Lower leg skin (tissue), 4 donors: ENCODE measurements around the gene TCAP. TPM values are rescaled to one million over a fixed set of nuclear protein-coding genes. Genes with fewer than 3 reads are reported as not detected.

Source experiments
- DNase-seq, 2 donors: peaks; one replicate each; pipeline ENCODE4 v3.0.0-alpha.2; 2019; ENCODE audit warnings: low spot score in 2 of 2
- H3K4me3 ChIP-seq: fragments of 200-600 bp; sonication (generic); 2 replicates; pipeline ENCODE4 v1.5.1; 2017; ENCODE audit warnings: mild to moderate bottlenecking, low read depth; ENCODE audit not compliant: poor library complexity, severe bottlenecking
- CTCF ChIP-seq, 3 donors: fragments of 450-650 bp; IDR thresholded peaks; one replicate each; pipeline ENCODE4 v1.5.1; 2016; ENCODE audit warnings: antibody characterized with exemption in 3 of 3, mild to moderate bottlenecking in 3 of 3, moderate library complexity in 2 of 3
- POLR2A ChIP-seq, 2 donors: fragments of 450-650 bp; IDR thresholded peaks; one replicate each; pipeline ENCODE4 v1.6.1; 2016 to 2017; ENCODE audit warnings: antibody characterized with exemption in 2 of 2, mild to moderate bottlenecking in 1 of 2, moderate library complexity in 1 of 2
- WGBS, 2 donors: methylation state at CpG; one replicate each; pipeline ENCODE4 v1.1.5; 2018; 5-methylcytosine and 5-hydroxymethylcytosine counted together
- intact Hi-C: fragments of 100-400 bp; cut with DNase I; formaldehyde crosslinking; loops from one replicate; pipeline ENCODE4 v1.15.0; 2023; ENCODE audit warnings: low total_unique reads
- total RNA-seq, 4 donors: library from RNA; depleted of rRNA; stranded (reverse); fragments of >200 nt; gene quantifications; one replicate each; pipeline ENCODE4 v1.1.0, GENCODE V29; 2016

The TCAP gene
- total RNA-seq, 4 donors from 2014 or later = 0.44 to 3.8 (median 0.62) TPM; not detected in 1

- intact Hi-C loops = no loop called here
- no peak for DNase-seq
- 85 to 91% methylated on average over 7 of the region's 7 CpGs for WGBS, 2 donors
- H3K4me3 ChIP-seq = no peak overlapping the region
- no peak for TF ChIP-seq POLR2A (IDR thresholded peaks at IDR 0.05)
- no peak for TF ChIP-seq CTCF (IDR thresholded peaks at IDR 0.05)
Observed at GRCh38 chr17:39638317-39638716, 26.8 kb upstream of the TCAP start.

GRCh38 chr17:39639043-39639442, 26.1 kb upstream of the TCAP start:
- 73 to 86% methylated on average over 2 of the region's 2 CpGs for WGBS, 2 donors

GRCh38 chr17:39639566-39640458, 25.3 kb upstream of the TCAP start:
- WGBS, 2 donors = 85 to 88% methylated on average over 11 of the region's 11 CpGs

More at GRCh38 chr17:39639043-39639442, 26.1 kb upstream of the TCAP start:
- DNase-seq = no peak
- intact Hi-C loops = no loop called here
- TF ChIP-seq POLR2A (IDR thresholded peaks at IDR 0.05) (no peak), CTCF (IDR thresholded peaks at IDR 0.05) (no peak)
- no peak overlapping the region for H3K4me3 ChIP-seq

GRCh38 chr17:39640591-39641031, 24.5 kb upstream of the TCAP start:
- WGBS, 2 donors = 57 to 59% methylated on average over 4 of the region's 4 CpGs
- TF ChIP-seq CTCF (IDR thresholded peaks at IDR 0.05) (no peak), POLR2A (IDR thresholded peaks at IDR 0.05) (no peak)
- no peak overlapping the region for H3K4me3 ChIP-seq
- no peak for DNase-seq
- intact Hi-C loops = no loop called here

More at GRCh38 chr17:39639566-39640458, 25.3 kb upstream of the TCAP start:
- DNase-seq = no peak
- TF ChIP-seq CTCF (IDR thresholded peaks at IDR 0.05) (no peak), POLR2A (IDR thresholded peaks at IDR 0.05) (no peak)
- H3K4me3 ChIP-seq = no peak overlapping the region
- intact Hi-C loops = no loop called here

GRCh38 chr17:39641097-39641496, 24.1 kb upstream of the TCAP start:
- no peak for DNase-seq

More at GRCh38 chr17:39641097-39641496, 24.1 kb upstream of the TCAP start:
- TF ChIP-seq CTCF (IDR thresholded peaks at IDR 0.05) (no peak), POLR2A (IDR thresholded peaks at IDR 0.05) (no peak)
- H3K4me3 ChIP-seq = no peak overlapping the region
- intact Hi-C loops = no loop called here
- WGBS, 2 donors = 92 to 97% methylated on average over 4 of the region's 4 CpGs
